GM12878 (cell line): ENCODE results near the gene ZNF2. TPM values are rescaled to one million over a fixed set of nuclear protein-coding genes. Genes with fewer than 3 reads are reported as not detected.

Experiments
- ASH2L ChIP-seq: fragments of 300-600, 200-600 bp; sonication (generic); IDR thresholded peaks from 2 replicates; pipeline ENCODE4 v1.6.1; 2017; ENCODE audit warnings: low read depth, mild to moderate bottlenecking, borderline replicate concordance
- BMI1 ChIP-seq: fragments of 450-650 bp; IDR thresholded peaks from 2 replicates; pipeline ENCODE4 v1.6.1; 2016; ENCODE audit warnings: mild to moderate bottlenecking, moderate library complexity, borderline replicate concordance
- ETV6 ChIP-seq, 2 experiments: fragments of 450-650 bp in 1 of 2; IDR thresholded peaks in 1 of 2; conservative IDR thresholded peaks in 1 of 2; 2 replicates each; pipeline ENCODE4 v1.6.1; 2014; ENCODE audit warnings: antibody characterized with exemption in 1 of 2, borderline replicate concordance in 1 of 2, low read depth in 1 of 2, mild to moderate bottlenecking in 1 of 2, moderate library complexity in 1 of 2
- FOS ChIP-seq: IDR thresholded peaks from 3 replicates; pipeline ENCODE4 v1.6.1; 2011; ENCODE audit warnings: borderline replicate concordance; ENCODE audit not compliant: insufficient read length; ENCODE audit errors: extremely low read depth
- HDGF ChIP-seq: fragments of 450-650 bp; IDR thresholded peaks from 2 replicates; pipeline ENCODE4 v1.6.1; 2016; ENCODE audit warnings: antibody characterized with exemption
- IRF4 ChIP-seq: IDR thresholded peaks from 2 replicates; pipeline ENCODE4 v1.6.1; 2011; ENCODE audit warnings: low read depth, low read length
- KAT2A ChIP-seq: conservative IDR thresholded peaks from 2 replicates; pipeline ENCODE4 v1.6.1; 2011; ENCODE audit warnings: low read depth, low read length; ENCODE audit not compliant: control insufficient read depth
- MTA3 ChIP-seq: IDR thresholded peaks from 2 replicates; pipeline ENCODE4 v1.6.1; 2012; ENCODE audit warnings: low read length, inconsistent platforms, borderline replicate concordance
- MYB ChIP-seq: fragments of 150-350 bp; IDR thresholded peaks from 2 replicates; pipeline ENCODE4 v1.6.1; 2014; ENCODE audit warnings: mild to moderate bottlenecking, low read depth, low read length, borderline replicate concordance
- RCOR1 ChIP-seq: conservative IDR thresholded peaks from 2 replicates; pipeline ENCODE4 v1.6.1; 2012; ENCODE audit warnings: low read depth, low read length, improper control_type of control experiment
- REST ChIP-seq: IDR thresholded peaks from 2 replicates; pipeline ENCODE4 v1.6.1; 2012; ENCODE audit warnings: mild to moderate bottlenecking, low read depth, low read length
- SP1 ChIP-seq: IDR thresholded peaks from one replicate; pipeline ENCODE4 v1.6.1; 2011; ENCODE audit warnings: low read depth, low read length
- SREBF1 ChIP-seq: IDR thresholded peaks from 2 replicates; pipeline ENCODE4 v1.6.1; 2012; ENCODE audit warnings: mild to moderate bottlenecking, low read length
- TARDBP ChIP-seq: IDR thresholded peaks from 2 replicates; pipeline ENCODE4 v1.6.1; 2016; ENCODE audit warnings: borderline replicate concordance
- TCF12 ChIP-seq: IDR thresholded peaks from 2 replicates; pipeline ENCODE4 v1.6.1; 2011; ENCODE audit warnings: low read depth, mild to moderate bottlenecking, low read length
- TCF3 ChIP-seq: IDR thresholded peaks from 2 replicates; pipeline ENCODE4 v1.6.1; 2012; ENCODE audit warnings: low read depth, mild to moderate bottlenecking, low read length, borderline replicate concordance; ENCODE audit not compliant: insufficient read depth
- ZNF24 ChIP-seq: fragments of 450-650 bp; IDR thresholded peaks from 2 replicates; pipeline ENCODE4 v1.6.1; 2017; ENCODE audit warnings: antibody characterized with exemption, mild to moderate bottlenecking
- ZNF687 ChIP-seq: fragments of 450-650 bp; IDR thresholded peaks from 2 replicates; pipeline ENCODE4 v1.6.1; 2017; ENCODE audit warnings: mild to moderate bottlenecking, moderate library complexity
- polyA plus RNA-seq, 11 experiments: library from polyadenylated mRNA; depleted of rRNA in 4 of 11; unstranded in 6 of 11; stranded (reverse) in 5 of 11; fragments of >200 nt; fragmentation: Nextera tagmentation in 4 of 11; fragmentation: Illumina TruSeq in 1 of 11; extraction: Ambion mirVana in 4 of 11; extraction: Trizol in 1 of 11; gene quantifications; 1 replicate in 1 of 11; 2 replicates in 10 of 11; pipeline versions ENCODE4 v1.2.1 to v1.2.3, GENCODE V29; 2011 to 2016; ENCODE audit warnings: inconsistent platforms in 2 of 11, missing spikeins in 2 of 11, low read depth in 1 of 11
- total RNA-seq, 4 experiments: library from RNA; depleted of rRNA in 3 of 4; stranded (reverse); fragments of >200 nt in 3 of 4; fragmentation: Illumina TruSeq in 1 of 4; extraction: Trizol in 1 of 4; gene quantifications; 2 replicates each; pipeline versions ENCODE4 v1.2.1 to v1.2.3, GENCODE V29; 2013 to 2021
- TF ChIP-seq, protein P1 (sequence below): fragments of 450-650 bp; conservative IDR thresholded peaks from 2 replicates; pipeline ENCODE4 v1.6.1; 2017; ENCODE audit warnings: mild to moderate bottlenecking, moderate library complexity
- TF ChIP-seq, protein P2 (sequence below): IDR thresholded peaks from 2 replicates; pipeline ENCODE4 v1.6.1; 2011; ENCODE audit warnings: low read depth, mild to moderate bottlenecking, low read length, moderate library complexity, borderline replicate concordance; ENCODE audit errors: extremely low read depth

Gene ZNF2
- total and polyA plus RNA-seq, 10 of the 15 experiments (the other 5 are each of a cell fraction or from before 2014, with no cell fraction given): 2.4 to 5.1 (median 3.5) TPM

DNA sequence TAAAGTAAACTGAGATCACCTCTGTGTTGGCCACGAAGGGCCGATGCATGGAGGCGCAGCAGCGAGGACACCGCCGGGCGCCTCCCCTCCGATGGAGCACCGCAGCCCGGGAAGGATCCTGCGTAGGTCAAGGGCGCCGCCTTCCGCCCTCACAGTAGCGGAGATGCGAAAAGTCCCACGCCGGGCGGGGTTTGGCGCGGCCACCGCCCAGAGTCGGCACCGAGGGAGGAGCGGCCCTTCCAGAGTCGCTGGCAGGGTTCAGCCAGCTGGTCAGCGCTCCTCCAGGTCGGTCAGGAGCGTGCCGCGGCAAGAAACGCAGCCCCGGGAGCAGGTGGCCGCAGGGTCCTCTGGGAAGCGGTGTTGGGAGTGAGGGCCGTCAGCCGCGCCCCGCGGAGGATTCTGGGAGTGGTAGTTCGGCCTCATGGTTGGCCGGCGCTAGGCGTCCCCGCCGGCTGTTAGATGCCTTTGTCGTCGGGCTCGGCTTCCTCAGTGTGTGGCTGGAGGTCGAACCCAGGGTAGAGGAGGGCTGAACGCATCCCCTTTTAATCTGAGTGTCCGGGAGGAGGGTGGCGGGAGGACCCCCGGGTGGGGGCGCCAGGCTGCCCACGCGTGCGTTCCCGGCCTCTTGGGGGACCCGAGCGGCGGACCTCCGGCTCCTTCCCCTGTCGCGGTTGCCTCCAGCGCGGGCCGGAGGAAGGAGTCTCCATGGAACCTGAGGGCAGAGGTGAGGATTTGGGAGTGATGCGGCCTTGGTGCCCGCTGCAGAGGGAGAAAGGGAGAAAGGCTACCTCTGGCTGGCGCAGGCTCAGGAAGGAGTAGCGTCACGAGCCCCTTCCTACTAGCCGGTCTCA is 41.7 kb downstream of the ZNF2 start, which contains the start of gene ZNF892 (continued):
- TF ChIP-seq, protein P1, sequence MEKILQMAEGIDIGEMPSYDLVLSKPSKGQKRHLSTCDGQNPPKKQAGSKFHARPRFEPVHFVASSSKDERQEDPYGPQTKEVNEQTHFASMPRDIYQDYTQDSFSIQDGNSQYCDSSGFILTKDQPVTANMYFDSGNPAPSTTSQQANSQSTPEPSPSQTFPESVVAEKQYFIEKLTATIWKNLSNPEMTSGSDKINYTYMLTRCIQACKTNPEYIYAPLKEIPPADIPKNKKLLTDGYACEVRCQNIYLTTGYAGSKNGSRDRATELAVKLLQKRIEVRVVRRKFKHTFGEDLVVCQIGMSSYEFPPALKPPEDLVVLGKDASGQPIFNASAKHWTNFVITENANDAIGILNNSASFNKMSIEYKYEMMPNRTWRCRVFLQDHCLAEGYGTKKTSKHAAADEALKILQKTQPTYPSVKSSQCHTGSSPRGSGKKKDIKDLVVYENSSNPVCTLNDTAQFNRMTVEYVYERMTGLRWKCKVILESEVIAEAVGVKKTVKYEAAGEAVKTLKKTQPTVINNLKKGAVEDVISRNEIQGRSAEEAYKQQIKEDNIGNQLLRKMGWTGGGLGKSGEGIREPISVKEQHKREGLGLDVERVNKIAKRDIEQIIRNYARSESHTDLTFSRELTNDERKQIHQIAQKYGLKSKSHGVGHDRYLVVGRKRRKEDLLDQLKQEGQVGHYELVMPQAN: peak; percentile 75; the same call in 1 of the 2 replicates
- 0 out of 2 replicates have a peak, but pooled peaks have one; percentile 23 for TF ChIP-seq RCOR1
- TF ChIP-seq, protein P2, sequence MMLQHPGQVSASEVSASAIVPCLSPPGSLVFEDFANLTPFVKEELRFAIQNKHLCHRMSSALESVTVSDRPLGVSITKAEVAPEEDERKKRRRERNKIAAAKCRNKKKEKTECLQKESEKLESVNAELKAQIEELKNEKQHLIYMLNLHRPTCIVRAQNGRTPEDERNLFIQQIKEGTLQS: no peak
- no peak for TF ChIP-seq ETV6 (conservative IDR thresholded peaks at IDR 0.05 in 1 of 2, IDR thresholded peaks at IDR 0.05 in 1 of 2; ENCODE audit: borderline replicate concordance in 1 of 2, low read depth in 1 of 2)
- peak; percentile 81; the same call in 1 of the 2 replicates for TF ChIP-seq TCF3
- peak; percentile 89 for TF ChIP-seq HDGF
- TF ChIP-seq BMI1: no peak
- no peak for TF ChIP-seq MYB
- TF ChIP-seq TCF12: no peak
- no peak for TF ChIP-seq KAT2A
- TF ChIP-seq ZNF24: no peak
- peak; percentile 74; the same call in 1 of the 2 replicates for TF ChIP-seq TARDBP
- 0 out of 2 replicates have a peak, but pooled peaks have one; percentile 29 for TF ChIP-seq REST
- TF ChIP-seq ZNF687: no peak
- no peak for TF ChIP-seq FOS
- TF ChIP-seq IRF4: no peak
- TF ChIP-seq SP1: no peak
- no peak for TF ChIP-seq ASH2L
- TF ChIP-seq MTA3: no peak
- TF ChIP-seq SREBF1: no peak
